T47D (cell line): ENCODE results near the gene DNAH12.

ENCODE experiments used
- DNase-seq, 2 experiments: peaks; one replicate each; pipeline versions ENCODE4 v3.0.0 to v3.0.0-alpha.2; 2011 to 2012; ENCODE audit warnings: low read depth in 1 of 2, low spot score in 1 of 2
- JUND ChIP-seq: IDR thresholded peaks from 2 replicates; pipeline ENCODE4 v1.6.1; 2012; ENCODE audit warnings: low read depth
- in situ Hi-C: cut with HindIII; loops from 2 replicates; pipeline ENCODE4 v1.10.0; 2016; ENCODE audit warnings: low sequenced_read_pairs, low pct_unique_long_range_greater_than_20kb

Gene DNAH12

GRCh38 chr3:57298041-57298440 lies 246.1 kb downstream of the DNAH12 start:
- in situ Hi-C loops = no loop called here

GRCh38 chr3:57292897-57293526 lies 251.1 kb downstream of the DNAH12 start:
- no peak for DNase-seq
- no peak for TF ChIP-seq JUND
- in situ Hi-C loops = no loop called here

More at GRCh38 chr3:57298041-57298440, 246.1 kb downstream of the DNAH12 start:
- DNase-seq = peak in 1 of 2 experiments; percentile 5
- TF ChIP-seq JUND = no peak

- no peak for DNase-seq
- no peak for TF ChIP-seq JUND
- in situ Hi-C loops = no loop called here
Observed at GRCh38 chr3:57292159-57292896, 251.8 kb downstream of the DNAH12 start, which contains the start of gene ASB14. Gene ASB14, minus strand, starts transcription at chr3:57292685. Its CDS starts 652 bp downstream, at chr3:57292033.

- DNase-seq = no peak
- in situ Hi-C loops = no loop called here
- TF ChIP-seq JUND = no peak
Observed at GRCh38 chr3:57288403-57288802, 255.7 kb downstream of the DNAH12 start.

GRCh38 chr3:57287205-57287604 lies 256.9 kb downstream of the DNAH12 start:
- no peak for TF ChIP-seq JUND
- no peak for DNase-seq
- in situ Hi-C loops = no loop called here

- in situ Hi-C loops = no loop called here
- no peak for DNase-seq
- TF ChIP-seq JUND = no peak
Observed at GRCh38 chr3:57283334-57283733, 260.8 kb downstream of the DNAH12 start.

GRCh38 chr3:57281715-57282114 lies 262.4 kb downstream of the DNAH12 start:
- in situ Hi-C loops = no loop called here
- TF ChIP-seq JUND = no peak
- DNase-seq = no peak

- peak in 1 of 2 experiments; percentile 7 for DNase-seq
- no peak for TF ChIP-seq JUND
- in situ Hi-C loops = no loop called here
Observed at GRCh38 chr3:57279685-57280084, 264.5 kb downstream of the DNAH12 start.

- in situ Hi-C loops = no loop called here
- no peak for TF ChIP-seq JUND
- no peak for DNase-seq
Observed at GRCh38 chr3:57278237-57278636, 265.9 kb downstream of the DNAH12 start.

- in situ Hi-C loops = no loop called here
- no peak for TF ChIP-seq JUND
- DNase-seq = no peak
Observed at GRCh38 chr3:57275393-57275792, 268.8 kb downstream of the DNAH12 start.

GRCh38 chr3:57274845-57275244 lies 269.3 kb downstream of the DNAH12 start:
- DNase-seq = no peak
- no peak for TF ChIP-seq JUND
- in situ Hi-C loops = no loop called here

- in situ Hi-C loops = no loop called here
- DNase-seq = no peak
- TF ChIP-seq JUND = no peak
Observed at GRCh38 chr3:57268416-57268815, 275.7 kb downstream of the DNAH12 start.

GRCh38 chr3:57261929-57262328 lies 282.2 kb downstream of the DNAH12 start:
- in situ Hi-C loops = no loop called here
- DNase-seq = no peak
- TF ChIP-seq JUND = no peak
